Neural cell (in vitro differentiated cells): Measurements from ENCODE around the gene AJUBA.

ENCODE experiments used
- CTCF ChIP-seq: fragments of 450-650 bp; IDR thresholded peaks from 2 replicates; pipeline ENCODE4 v1.5.1; 2014; ENCODE audit warnings: antibody characterized with exemption, mild to moderate bottlenecking, moderate library complexity; ENCODE audit not compliant: poor library complexity, severe bottlenecking
- EZH2 ChIP-seq: fragments of 200-600, 300-800 bp; shearing (Covaris generic), sonication (generic); IDR thresholded peaks from 2 replicates; pipeline ENCODE4 v1.6.1; 2014; ENCODE audit warnings: antibody characterized with exemption, low read length, borderline replicate concordance, mild to moderate bottlenecking; ENCODE audit not compliant: insufficient read depth, poor library complexity, severe bottlenecking
- MXI1 ChIP-seq: fragments of 450-650 bp; conservative IDR thresholded peaks from 2 replicates; pipeline ENCODE4 v1.6.1; 2014; ENCODE audit warnings: antibody characterized with exemption, mild to moderate bottlenecking; ENCODE audit not compliant: poor library complexity, severe bottlenecking
- POLR2AphosphoS5 ChIP-seq: IDR thresholded peaks from 2 replicates; pipeline ENCODE4 v1.6.1; 2012
- SMC3 ChIP-seq: fragments of 450-650 bp; conservative IDR thresholded peaks from 2 replicates; pipeline ENCODE4 v1.6.1; 2014; ENCODE audit warnings: antibody characterized with exemption, mild to moderate bottlenecking, moderate library complexity; ENCODE audit not compliant: poor library complexity
- TAF1 ChIP-seq: IDR thresholded peaks from 2 replicates; pipeline ENCODE4 v1.6.1; 2012; ENCODE audit warnings: low read depth
- TF ChIP-seq, protein P1 (sequence below): IDR thresholded peaks from 2 replicates; pipeline ENCODE4 v1.6.1; 2012; ENCODE audit warnings: borderline replicate concordance

DNA sequence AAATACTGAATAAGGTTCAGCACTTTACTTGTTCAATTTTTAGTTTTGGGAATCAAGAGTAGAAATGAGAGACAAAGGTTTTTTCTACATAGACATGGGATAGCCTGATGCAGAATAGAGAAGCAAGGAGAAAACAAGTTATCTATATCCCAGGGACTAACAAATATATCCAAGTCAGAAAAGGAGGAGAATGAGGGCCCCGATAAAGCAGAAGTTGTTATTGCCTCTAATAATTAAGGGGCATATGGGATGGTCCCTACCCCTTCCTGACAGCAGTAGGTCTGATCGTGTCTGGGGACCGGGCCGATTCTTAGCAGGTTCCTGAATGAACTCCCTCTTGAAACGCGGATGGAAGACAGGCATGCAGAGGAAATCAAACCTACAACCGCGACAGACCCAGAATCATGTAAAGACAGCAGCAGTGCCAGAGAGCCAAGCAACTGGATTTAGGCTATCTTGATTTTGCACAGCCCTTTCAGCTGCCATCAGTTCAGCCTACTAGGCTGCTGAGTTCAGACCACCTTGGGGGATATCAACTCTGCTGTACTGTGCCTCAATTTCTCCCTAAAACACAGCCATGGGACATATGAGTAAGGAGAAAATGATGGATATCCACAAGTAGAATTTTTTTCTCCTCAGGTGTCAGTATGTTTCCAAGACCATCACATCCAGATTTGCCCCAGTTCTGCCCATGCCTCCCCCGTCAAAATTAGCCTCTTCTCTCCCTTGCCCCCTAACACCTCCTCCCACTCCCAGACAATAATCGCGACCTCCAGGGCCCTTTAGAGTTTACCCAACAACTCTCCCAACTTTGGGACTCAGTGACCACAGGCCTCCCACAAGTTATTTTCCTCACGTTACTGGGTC is 53.9 kb downstream of the AJUBA start:
- TF ChIP-seq TAF1, result no peak
- TF ChIP-seq POLR2AphosphoS5, result no peak
- no peak for TF ChIP-seq CTCF
- no peak for TF ChIP-seq EZH2
- TF ChIP-seq, protein P1, sequence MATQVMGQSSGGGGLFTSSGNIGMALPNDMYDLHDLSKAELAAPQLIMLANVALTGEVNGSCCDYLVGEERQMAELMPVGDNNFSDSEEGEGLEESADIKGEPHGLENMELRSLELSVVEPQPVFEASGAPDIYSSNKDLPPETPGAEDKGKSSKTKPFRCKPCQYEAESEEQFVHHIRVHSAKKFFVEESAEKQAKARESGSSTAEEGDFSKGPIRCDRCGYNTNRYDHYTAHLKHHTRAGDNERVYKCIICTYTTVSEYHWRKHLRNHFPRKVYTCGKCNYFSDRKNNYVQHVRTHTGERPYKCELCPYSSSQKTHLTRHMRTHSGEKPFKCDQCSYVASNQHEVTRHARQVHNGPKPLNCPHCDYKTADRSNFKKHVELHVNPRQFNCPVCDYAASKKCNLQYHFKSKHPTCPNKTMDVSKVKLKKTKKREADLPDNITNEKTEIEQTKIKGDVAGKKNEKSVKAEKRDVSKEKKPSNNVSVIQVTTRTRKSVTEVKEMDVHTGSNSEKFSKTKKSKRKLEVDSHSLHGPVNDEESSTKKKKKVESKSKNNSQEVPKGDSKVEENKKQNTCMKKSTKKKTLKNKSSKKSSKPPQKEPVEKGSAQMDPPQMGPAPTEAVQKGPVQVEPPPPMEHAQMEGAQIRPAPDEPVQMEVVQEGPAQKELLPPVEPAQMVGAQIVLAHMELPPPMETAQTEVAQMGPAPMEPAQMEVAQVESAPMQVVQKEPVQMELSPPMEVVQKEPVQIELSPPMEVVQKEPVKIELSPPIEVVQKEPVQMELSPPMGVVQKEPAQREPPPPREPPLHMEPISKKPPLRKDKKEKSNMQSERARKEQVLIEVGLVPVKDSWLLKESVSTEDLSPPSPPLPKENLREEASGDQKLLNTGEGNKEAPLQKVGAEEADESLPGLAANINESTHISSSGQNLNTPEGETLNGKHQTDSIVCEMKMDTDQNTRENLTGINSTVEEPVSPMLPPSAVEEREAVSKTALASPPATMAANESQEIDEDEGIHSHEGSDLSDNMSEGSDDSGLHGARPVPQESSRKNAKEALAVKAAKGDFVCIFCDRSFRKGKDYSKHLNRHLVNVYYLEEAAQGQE, result no peak
- no peak for TF ChIP-seq MXI1
- no peak for TF ChIP-seq SMC3
